Activated naive CD4-positive, alpha-beta T cell (primary cell): ENCODE results near the gene FIGNL1.

Experiments used
- DNase-seq, 4 experiments: peaks; one replicate each; lab custom pipeline; 2025; lab: John Stamatoyannopoulos, UW

Gene FIGNL1

DNA sequence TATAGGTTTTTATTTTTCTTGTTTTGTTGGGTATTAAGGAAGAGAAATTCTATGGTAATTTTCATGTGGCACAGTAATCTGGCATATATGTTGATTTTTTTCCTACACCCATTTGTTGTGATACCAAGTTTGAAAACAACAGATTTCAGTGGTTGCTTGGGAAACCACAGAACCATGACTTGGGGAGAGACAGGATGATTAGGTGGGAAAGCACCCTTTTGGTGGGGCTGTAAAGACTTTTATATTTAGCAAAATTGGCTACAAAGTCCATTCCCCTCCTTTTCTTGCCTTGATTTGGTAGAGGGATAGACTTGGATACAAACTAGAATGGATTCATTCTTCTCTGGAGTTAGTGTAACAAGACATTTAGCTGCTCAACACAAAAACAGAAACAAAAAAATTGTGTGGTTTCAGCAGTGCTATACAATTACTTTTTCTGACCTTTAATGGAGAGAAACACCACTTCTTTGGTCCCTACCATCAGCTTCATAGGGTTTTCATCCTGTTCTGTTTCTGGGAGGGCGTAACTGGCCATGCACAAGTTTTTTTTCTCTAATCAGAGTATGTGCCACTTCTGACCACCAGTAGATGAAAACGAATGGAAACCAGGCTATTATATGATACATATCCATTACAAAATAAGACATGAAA lies 52.7 kb downstream of the FIGNL1 start:
- no peak for DNase-seq

GRCh38 chr7:50396856-50397255 lies 53.3 kb downstream of the FIGNL1 start:
- DNase-seq, result no peak

GRCh38 chr7:50394315-50394714 lies 55.8 kb downstream of the FIGNL1 start:
- DNase-seq, result no peak
